Putamen (tissue), 1 donor: ENCODE results near the gene ITGBL1.

Experiments used
- DNase-seq: peaks from one replicate; pipeline ENCODE4 v3.0.0-alpha.2; 2016; ENCODE audit warnings: low spot score

The ITGBL1 gene

GRCh38 chr13:101451641-101452040 lies 834 bp upstream of the ITGBL1 start:
- no peak for DNase-seq

GRCh38 chr13:101453784-101454201 lies 1.3 kb downstream of the ITGBL1 start:
- DNase-seq: no peak

GRCh38 chr13:101454767-101455166 lies 2.3 kb downstream of the ITGBL1 start:
- no peak for DNase-seq

- no peak for DNase-seq
These were observed 3.4 kb downstream of the ITGBL1 start for GRCh38 chr13:101455863-101456262.

- no peak for DNase-seq
These were observed 4.7 kb downstream of the ITGBL1 start for GRCh38 chr13:101457176-101457575.

- DNase-seq: no peak
These were observed 13.4 kb downstream of the ITGBL1 start for GRCh38 chr13:101465877-101466276.

- no peak for DNase-seq
These were observed 14.9 kb downstream of the ITGBL1 start for GRCh38 chr13:101467415-101467814.

- no peak for DNase-seq
These were observed 21.0 kb downstream of the ITGBL1 start for GRCh38 chr13:101473458-101473857.

- DNase-seq: peak; percentile 45
These were observed 22.0 kb downstream of the ITGBL1 start for GRCh38 chr13:101474419-101474957.

GRCh38 chr13:101475536-101475935 lies 23.1 kb downstream of the ITGBL1 start:
- DNase-seq: no peak

- no peak for DNase-seq
These were observed 28.9 kb downstream of the ITGBL1 start for GRCh38 chr13:101481421-101481820.

GRCh38 chr13:101486708-101487437 lies 34.4 kb downstream of the ITGBL1 start:
- no peak for DNase-seq

GRCh38 chr13:101487438-101487830 lies 35.0 kb downstream of the ITGBL1 start:
- no peak for DNase-seq

- DNase-seq: no peak
These were observed 36.3 kb downstream of the ITGBL1 start for GRCh38 chr13:101488734-101489133.

GRCh38 chr13:101489643-101490405 lies 37.3 kb downstream of the ITGBL1 start:
- DNase-seq: no peak

- no peak for DNase-seq
These were observed 38.0 kb downstream of the ITGBL1 start for GRCh38 chr13:101490406-101491015.

GRCh38 chr13:101492251-101492910 lies 39.9 kb downstream of the ITGBL1 start:
- DNase-seq: no peak

- DNase-seq: no peak
These were observed 41.1 kb downstream of the ITGBL1 start for GRCh38 chr13:101493541-101493940.

- no peak for DNase-seq
These were observed 46.9 kb downstream of the ITGBL1 start for GRCh38 chr13:101499406-101499805.

GRCh38 chr13:101502618-101503017 lies 50.1 kb downstream of the ITGBL1 start:
- no peak for DNase-seq

GRCh38 chr13:101511161-101511560 lies 58.7 kb downstream of the ITGBL1 start:
- no peak for DNase-seq

- DNase-seq: no peak
These were observed 59.3 kb downstream of the ITGBL1 start for GRCh38 chr13:101511766-101512165.
